ENCODE measurements around the gene OR8S1.
"Not testable (repeated sequence)": the region's sequence is repeated elsewhere in the genome, so short reads cannot be mapped to it uniquely, and the experiment has no call there.

OR8S1 gene

GRCh38 chr12:48553666-48554343 lies 28.4 kb downstream of the OR8S1 start:
- in situ Hi-C loops (cut with HindIII; ENCODE audit: low sequenced_read_pairs), result not testable (repeated sequence)

- in situ Hi-C loops (cut with HindIII; ENCODE audit: low sequenced_read_pairs), result no loop called here
Measured at GRCh38 chr12:48556631-48557030, 31.2 kb downstream of the OR8S1 start.

- in situ Hi-C loops (cut with HindIII; ENCODE audit: low sequenced_read_pairs), result no loop called here
Measured at GRCh38 chr12:48557919-48558318, 32.5 kb downstream of the OR8S1 start.

- in situ Hi-C loops (cut with HindIII; ENCODE audit: low sequenced_read_pairs), result no loop called here
Measured at GRCh38 chr12:48567731-48568130, 42.3 kb downstream of the OR8S1 start.

- in situ Hi-C loops (cut with HindIII; ENCODE audit: low sequenced_read_pairs), result no loop called here
Measured at GRCh38 chr12:48569946-48570345, 44.5 kb downstream of the OR8S1 start, which contains the start of gene LALBA. LALBA (minus strand) TSS chr12:48570046; CDS start chr12:48570020, 26 bp downstream.

GRCh38 chr12:48572326-48572725 lies 46.9 kb downstream of the OR8S1 start:
- in situ Hi-C loops (cut with HindIII; ENCODE audit: low sequenced_read_pairs), result no loop called here

All from endothelial cell of hepatic sinusoid (primary cell).